NT2/D1 (cell line): ENCODE measurements around the gene NDUFB5.
"Not testable (repeated sequence)": the region's sequence is repeated elsewhere in the genome, so short reads cannot be mapped to it uniquely, and the experiment has no call there.

Experiments used
- SUZ12 ChIP-seq: IDR thresholded peaks from 2 replicates; pipeline ENCODE4 v1.6.1; 2011; ENCODE audit not compliant: insufficient read length, insufficient read depth; ENCODE audit errors: extremely low read depth
- YY1 ChIP-seq: IDR thresholded peaks from 2 replicates; pipeline ENCODE4 v1.6.1; 2011; ENCODE audit not compliant: insufficient read length, insufficient read depth
- ZNF274 ChIP-seq: IDR thresholded peaks from 2 replicates; pipeline ENCODE4 v1.6.1; 2011; ENCODE audit warnings: mild to moderate bottlenecking, low read depth, low read length

GRCh38 chr3:179643837-179644236, 39.2 kb downstream of the NDUFB5 start:
- TF ChIP-seq YY1, SUZ12, ZNF274: not testable (repeated sequence)
